H1 (cell line): ENCODE measurements around the gene SLC7A10. TPM values are rescaled to one million over a fixed set of nuclear protein-coding genes. Genes with fewer than 3 reads are reported as not detected.

Experiments used
- CTCF ChIA-PET: fragments of 300-600 bp; sonication (Branson Sonifier 250); formaldehyde crosslinking; loops from one replicate; lab custom pipeline; 2021; ENCODE audit not compliant: partially characterized antibody; lab: Charles Lee
- POLR2A ChIA-PET: fragments of 300-600 bp; sonication (Branson Sonifier 250); formaldehyde crosslinking; loops from one replicate; lab custom pipeline; 2021; ENCODE audit warnings: inconsistent platforms; ENCODE audit not compliant: partially characterized antibody; lab: Charles Lee
- DNase-seq, 2 experiments: peaks; one replicate each; pipeline versions ENCODE4 v3.0.0 to v3.0.0-alpha.2; 2010 to 2022; ENCODE audit warnings: low spot score in 2 of 2, low read depth in 1 of 2, mixed read lengths in 1 of 2
- FAIRE-seq: peaks from 2 replicates; lab custom pipeline; 2011; peaks lifted over from hg19 to GRCh38; lab: Jason Lieb, UNC
- H2AFZ ChIP-seq: 2 replicates; pipeline ENCODE4 v1.8.1; 2012; ENCODE audit warnings: low read length, inconsistent platforms
- H2AK5ac ChIP-seq: 2 replicates; pipeline ENCODE4 v1.6.1; 2013; ENCODE audit warnings: low read depth, low read length
- H2BK120ac ChIP-seq: replicated peaks from 2 replicates; pipeline ENCODE3; 2013; ENCODE audit warnings: low read depth, low read length, inconsistent platforms
- H2BK12ac ChIP-seq: 2 replicates; pipeline ENCODE4 v1.6.1; 2013; ENCODE audit warnings: low read depth, low read length
- H2BK15ac ChIP-seq: 2 replicates; pipeline ENCODE4 v1.6.1; 2013; ENCODE audit warnings: low read length
- H2BK20ac ChIP-seq: 2 replicates; pipeline ENCODE4 v1.6.1; 2013; ENCODE audit warnings: low read length
- H2BK5ac ChIP-seq: 2 replicates; pipeline ENCODE4 v1.6.1; 2013; ENCODE audit warnings: low read depth, low read length
- H3K14ac ChIP-seq: 2 replicates; pipeline ENCODE4 v1.6.1; 2013; ENCODE audit warnings: inconsistent platforms; ENCODE audit not compliant: insufficient read length
- H3K18ac ChIP-seq: 2 replicates; pipeline ENCODE4 v1.6.1; 2013; ENCODE audit warnings: low read length; ENCODE audit errors: extremely low read depth
- H3K23ac ChIP-seq: 2 replicates; pipeline ENCODE4 v1.6.1; 2013; ENCODE audit warnings: inconsistent platforms; ENCODE audit not compliant: insufficient read length
- H3K23me2 ChIP-seq: 2 replicates; pipeline ENCODE4 v1.6.1; 2013; ENCODE audit warnings: low read depth, low read length
- H3K27ac ChIP-seq: 2 replicates; pipeline ENCODE4 v1.6.1; 2011; ENCODE audit warnings: low read depth, low read length, inconsistent platforms
- H3K27me3 ChIP-seq, 4 experiments: replicated peaks in 1 of 4; 1 replicate in 1 of 4; 2 replicates in 3 of 4; pipeline versions ENCODE4 v1.6.1 to v1.8.1; 2011 to 2013; ENCODE audit warnings: low read length in 3 of 4, mild to moderate bottlenecking in 3 of 4, inconsistent platforms in 2 of 4, mixed read lengths in 2 of 4, moderate library complexity in 1 of 4; ENCODE audit not compliant: control insufficient read depth in 3 of 4, insufficient read depth in 3 of 4; ENCODE audit errors: extremely low read depth in 1 of 4
- H3K36me3 ChIP-seq, 4 experiments: 2 replicates each; pipeline versions ENCODE4 v1.6.1 to v1.8.1; 2011 to 2013; ENCODE audit warnings: mild to moderate bottlenecking in 4 of 4, low read length in 3 of 4, moderate library complexity in 2 of 4, control low read depth in 1 of 4, inconsistent platforms in 1 of 4; ENCODE audit not compliant: insufficient read depth in 4 of 4, control insufficient read depth in 2 of 4
- H3K4ac ChIP-seq: replicated peaks from 2 replicates; pipeline ENCODE3; 2013; ENCODE audit warnings: low read length, low read depth, mixed read lengths, inconsistent platforms; ENCODE audit not compliant: insufficient read length
- H3K4me1 ChIP-seq, 4 experiments: replicated peaks in 1 of 4; 1 replicate in 1 of 4; 2 replicates in 3 of 4; pipeline versions ENCODE4 v1.6.1 to v1.8.1; 2011 to 2013; ENCODE audit warnings: low read length in 3 of 4, inconsistent platforms in 2 of 4, mixed read lengths in 1 of 4; ENCODE audit not compliant: insufficient read depth in 4 of 4, control insufficient read depth in 3 of 4
- H3K4me2 ChIP-seq, 2 experiments: 2 replicates each; pipeline versions ENCODE4 v1.6.1 to v1.8.1; 2011 to 2013; ENCODE audit warnings: low read depth in 2 of 2, low read length in 2 of 2, control low read depth in 1 of 2, inconsistent platforms in 1 of 2, mild to moderate bottlenecking in 1 of 2; ENCODE audit not compliant: insufficient read depth in 1 of 2
- H3K4me3 ChIP-seq, 4 experiments: fragments of 200-600, 300-600 bp in 1 of 4; sonication (generic), shearing (Covaris generic), sonication (Bioruptor Twin) in 1 of 4; 2 replicates each; pipeline versions ENCODE4 v1.5.1 to v1.8.1; 2011 to 2016; ENCODE audit warnings: low read length in 4 of 4, low read depth in 3 of 4, control low read depth in 2 of 4, inconsistent platforms in 2 of 4, mild to moderate bottlenecking in 2 of 4, mixed read lengths in 1 of 4, moderate library complexity in 1 of 4; ENCODE audit not compliant: insufficient read depth in 2 of 4; ENCODE audit errors: extremely low read depth in 1 of 4
- H3K56ac ChIP-seq: replicated peaks from 2 replicates; pipeline ENCODE3; 2013; ENCODE audit warnings: low read depth, mild to moderate bottlenecking, mixed read lengths, low read length, inconsistent platforms; ENCODE audit not compliant: insufficient read length
- H3K79me1 ChIP-seq: 2 replicates; pipeline ENCODE4 v1.6.1; 2013; ENCODE audit warnings: low read depth, low read length, control low read depth
- H3K79me2 ChIP-seq, 2 experiments: 2 replicates each; pipeline versions ENCODE4 v1.6.1 to v1.8.1; 2012 to 2013; ENCODE audit warnings: low read length in 2 of 2, mild to moderate bottlenecking in 2 of 2, inconsistent platforms in 1 of 2; ENCODE audit not compliant: insufficient read depth in 2 of 2, control insufficient read depth in 1 of 2
- H3K9ac ChIP-seq, 4 experiments: replicated peaks in 1 of 4; 1 replicate in 1 of 4; 2 replicates in 3 of 4; pipeline versions ENCODE4 v1.6.1 to v1.8.1; 2011 to 2013; ENCODE audit warnings: low read depth in 3 of 4, low read length in 3 of 4, control low read depth in 2 of 4, mild to moderate bottlenecking in 2 of 4, moderate library complexity in 2 of 4, inconsistent platforms in 1 of 4; ENCODE audit errors: extremely low read depth in 1 of 4
- H3K9me3 ChIP-seq, 2 experiments: 2 replicates each; pipeline versions ENCODE4 v1.6.1 to v1.8.1; 2012 to 2013; ENCODE audit warnings: mild to moderate bottlenecking in 2 of 2, moderate library complexity in 2 of 2, control low read depth in 1 of 2, inconsistent platforms in 1 of 2, low read depth in 1 of 2, low read length in 1 of 2, mixed read lengths in 1 of 2; ENCODE audit not compliant: insufficient read depth in 2 of 2
- H4K20me1 ChIP-seq, 2 experiments: replicated peaks in 1 of 2; 2 replicates each; pipeline versions ENCODE3 to v1.8.1; 2011 to 2013; ENCODE audit warnings: inconsistent platforms in 2 of 2, low read length in 2 of 2, mild to moderate bottlenecking in 1 of 2; ENCODE audit not compliant: insufficient read depth in 2 of 2, control insufficient read depth in 1 of 2
- H4K5ac ChIP-seq: 2 replicates; pipeline ENCODE4 v1.6.1; 2013; ENCODE audit warnings: low read length, low read depth, mixed read lengths, inconsistent platforms; ENCODE audit not compliant: insufficient read length
- H4K8ac ChIP-seq: 2 replicates; pipeline ENCODE4 v1.8.0; 2013; ENCODE audit warnings: mild to moderate bottlenecking, moderate library complexity, low read length, inconsistent platforms; ENCODE audit not compliant: insufficient read depth; ENCODE audit errors: extremely low read depth
- H4K91ac ChIP-seq: replicated peaks from 2 replicates; pipeline ENCODE3; 2013; ENCODE audit warnings: low read length, mixed read lengths, inconsistent platforms; ENCODE audit not compliant: insufficient read length
- BRCA1 ChIP-seq: IDR thresholded peaks from 2 replicates; pipeline ENCODE4 v1.6.1; 2012; ENCODE audit warnings: low read depth, low read length, improper control_type of control experiment
- CBX5 ChIP-seq: fragments of 300-800, 300-1000 bp; sonication (generic); IDR thresholded peaks from 2 replicates; pipeline ENCODE4 v1.7.1; 2016; ENCODE audit warnings: antibody characterized with exemption, low read length, low read depth
- CHD2 ChIP-seq: IDR thresholded peaks from 2 replicates; pipeline ENCODE4 v1.6.1; 2012; ENCODE audit warnings: low read length, improper control_type of control experiment
- KDM4A ChIP-seq: IDR thresholded peaks from one replicate; pipeline ENCODE4 v1.7.1; 2012; ENCODE audit warnings: low read depth, mild to moderate bottlenecking, moderate library complexity, low read length, inconsistent platforms; ENCODE audit not compliant: severe bottlenecking
- RAD21 ChIP-seq, 2 experiments: IDR thresholded peaks in 1 of 2; conservative IDR thresholded peaks in 1 of 2; 2 replicates each; pipeline ENCODE4 v1.6.1; 2011; ENCODE audit warnings: low read depth in 2 of 2, low read length in 2 of 2, improper control_type of control experiment in 1 of 2, inconsistent platforms in 1 of 2, mild to moderate bottlenecking in 1 of 2, moderate library complexity in 1 of 2
- RFX5 ChIP-seq: IDR thresholded peaks from 2 replicates; pipeline ENCODE4 v1.6.1; 2011; ENCODE audit warnings: low read depth, low read length, improper control_type of control experiment, borderline replicate concordance
- RNF2 ChIP-seq: fragments of 200-900, 300-1000 bp; sonication (generic); IDR thresholded peaks from 2 replicates; pipeline ENCODE4 v1.7.1; 2016; ENCODE audit warnings: borderline replicate concordance, low read depth, mild to moderate bottlenecking, antibody characterized with exemption, low read length; ENCODE audit not compliant: poor library complexity, severe bottlenecking; ENCODE audit errors: missing control alignments
- SIRT6 ChIP-seq: IDR thresholded peaks from one replicate; pipeline ENCODE4 v1.7.1; 2012; ENCODE audit warnings: low read length, inconsistent platforms
- TBP ChIP-seq: IDR thresholded peaks from 2 replicates; pipeline ENCODE4 v1.6.1; 2011; ENCODE audit warnings: low read depth, low read length, improper control_type of control experiment
- TEAD4 ChIP-seq: IDR thresholded peaks from 2 replicates; pipeline ENCODE4 v1.6.1; 2012; ENCODE audit warnings: low read depth, low read length, inconsistent platforms, mixed read lengths
- YY1 ChIP-seq: IDR thresholded peaks from 2 replicates; pipeline ENCODE4 v1.6.1; 2011; ENCODE audit warnings: low read depth, mild to moderate bottlenecking, low read length
- ZNF274 ChIP-seq: IDR thresholded peaks from 2 replicates; pipeline ENCODE4 v1.7.0; 2012; ENCODE audit warnings: low read length, borderline replicate concordance; ENCODE audit errors: extremely low read depth
- WGBS, 2 experiments: shearing (Covaris generic) in 1 of 2; methylation state at CpG; one replicate each; pipeline versions ENCODE4 v1.1.6 to v1.1.7; 2013 to 2015; ENCODE audit warnings: low lambda C conversion rate in 2 of 2, mixed read lengths in 2 of 2, inconsistent platforms in 1 of 2, low coverage in 1 of 2, missing lambda C conversion rate in 1 of 2; ENCODE audit not compliant: insufficient replicate concordance in 2 of 2, insufficient coverage in 1 of 2, insufficient read length in 1 of 2; ENCODE audit errors: extremely low coverage in 1 of 2, missing lambda C conversion rate in 1 of 2; 5-methylcytosine and 5-hydroxymethylcytosine counted together
- polyA plus RNA-seq, 7 experiments: library from polyadenylated mRNA; depleted of rRNA in 3 of 7; stranded (reverse) in 5 of 7; unstranded in 2 of 7; fragments of >200 nt in 5 of 7; fragments of 200-250 nt in 2 of 7; gene quantifications; 1 replicate in 5 of 7; 2 replicates in 1 of 7; 4 replicates in 1 of 7; pipeline versions ENCODE4 v1.2.1 to v1.2.3, GENCODE V29; 2011 to 2013; ENCODE audit warnings: missing spikeins in 2 of 7, mixed read lengths in 2 of 7
- total RNA-seq: library from RNA; stranded (reverse); fragmentation: NEBNext Ultra II Directional; extraction: Animal tissue kit (Norgen Biotek cat#: 25700); gene quantifications from 2 replicates; pipeline ENCODE4 v1.2.1, GENCODE V29; 2021

Gene SLC7A10
- total and polyA plus RNA-seq, 2 of the 8 experiments (the other 6 are each of a cell fraction or from before 2014, with no cell fraction given): 3.7 to 7.1 TPM

DNA sequence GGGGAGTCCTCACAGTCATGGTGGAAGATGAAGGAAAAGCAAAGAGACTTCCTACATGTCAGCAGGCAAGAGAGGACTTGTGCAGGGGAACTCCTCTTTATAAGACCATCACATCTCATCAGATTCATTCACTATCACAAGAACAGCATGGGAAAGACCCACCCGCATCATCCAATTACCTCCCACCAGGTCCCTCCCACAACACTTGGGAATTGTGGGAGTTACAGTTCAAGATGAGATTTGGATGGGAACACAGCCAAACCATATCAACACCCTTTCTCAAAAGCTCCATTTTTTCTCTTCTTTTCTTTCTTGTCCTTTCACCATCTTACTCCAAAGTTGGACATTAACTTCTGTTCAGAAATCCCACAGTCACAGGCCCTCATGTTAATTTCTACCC lies 36.2 kb downstream of the SLC7A10 start:
- DNase-seq: no peak
- H3K14ac ChIP-seq: no peak overlapping the region

More for the DNA sequence above, 36.2 kb downstream of the SLC7A10 start:
- Histone ChIP-seq H2BK20ac (no peak overlapping the region), H3K79me2 (no peaks in the 10 kb centered on the region), H3K27me3 (peaks cover 0 to 19% (median 10%) of the 10 kb centered on the region in 4 experiments; a peak in 5 of 7 replicates), H4K20me1 (no peaks in the 10 kb centered on the region), H3K27ac (no peak overlapping the region), H4K8ac (no peak overlapping the region), H2BK120ac (no peak overlapping the region), H2AFZ (no peak overlapping the region), H3K56ac (no peak overlapping the region), H3K23me2 (peaks cover 3% of the 10 kb centered on the region; the same call in 1 of the 2 replicates), H3K9ac (no peak overlapping the region), H3K36me3 (no peaks in the 10 kb centered on the region), H2BK5ac (no peak overlapping the region), H3K18ac (no peak overlapping the region), H2BK12ac (no peak overlapping the region), H3K4me1 (peaks cover 0 to 7% (median 3%) of the 10 kb centered on the region in 4 experiments; a peak in 4 of 7 replicates), H3K79me1 (no peaks in the 10 kb centered on the region), H3K4ac (no peak overlapping the region), H4K5ac (no peak overlapping the region), H3K23ac (no peak overlapping the region), H2BK15ac (no peak overlapping the region), H3K9me3 (no peaks in the 10 kb centered on the region), H2AK5ac (no peak overlapping the region), H4K91ac (no peak overlapping the region), H3K4me3 (no peak overlapping the region), H3K4me2 (no peak overlapping the region)
- no peak for FAIRE-seq
- TF ChIP-seq YY1 (no peak), BRCA1 (no peak), ZNF274 (no peak), TEAD4 (no peak), TBP (no peak), CBX5 (no peak), KDM4A (no peak), RAD21 (IDR thresholded peaks at IDR 0.05 in 1 of 2, conservative IDR thresholded peaks at IDR 0.05 in 1 of 2; ENCODE audit: low read depth in 2 of 2, low read length in 2 of 2) (no peak), CHD2 (no peak), RNF2 (no peak), SIRT6 (no peak), RFX5 (no peak)
- CTCF ChIA-PET: interaction anchor here (1.1 kb wide), 1 partner anchor 9 kb away, joined by 3 read pairs; no protein-coding TSS in a partner anchor
- WGBS, 2 experiments: 64% methylated on average over 1 of the region's 1 CpG; no CpG with 5 or more reads in 1 of the 2 experiments
- POLR2A ChIA-PET: interaction anchor here (1.0 kb wide), 1 partner anchor 185 kb away, joined by 3 read pairs; no protein-coding TSS in a partner anchor
